Smooth muscle cell (in vitro differentiated cells): ENCODE data around the gene EBLN2. TPM values are rescaled to one million over a fixed set of nuclear protein-coding genes. Genes with fewer than 3 reads are reported as not detected.

ENCODE experiments used
- DNase-seq: peaks from one replicate; lab custom pipeline; 2025; ENCODE audit not compliant: unreplicated experiment; lab: John Stamatoyannopoulos, UW
- H2AFZ ChIP-seq: fragments of 200-600 bp; sonication (generic); 2 replicates; pipeline ENCODE4 v1.6.0; 2016; ENCODE audit warnings: antibody characterized with exemption, low read depth, mild to moderate bottlenecking
- H3F3A ChIP-seq: fragments of 200-600 bp; sonication (generic); 2 replicates; pipeline ENCODE4 v1.6.0; 2017; ENCODE audit warnings: antibody characterized with exemption, low read depth
- H3K27ac ChIP-seq: fragments of 200-600 bp; sonication (generic); 2 replicates; pipeline ENCODE4 v1.5.1; 2016; ENCODE audit warnings: low read depth, mild to moderate bottlenecking
- H3K27me3 ChIP-seq: fragments of 200-600 bp; sonication (generic); 2 replicates; pipeline ENCODE4 v1.6.1; 2016; ENCODE audit warnings: low read depth, mild to moderate bottlenecking
- H3K36me3 ChIP-seq: fragments of 200-600 bp; sonication (generic); 2 replicates; pipeline ENCODE4 v1.5.1; 2016; ENCODE audit warnings: low read depth
- H3K4me1 ChIP-seq: fragments of 200-600 bp; sonication (generic); 2 replicates; pipeline ENCODE4 v1.5.1; 2016; ENCODE audit warnings: low read depth
- H3K4me2 ChIP-seq: fragments of 200-600 bp; sonication (generic); 2 replicates; pipeline ENCODE4 v1.6.0; 2016; ENCODE audit warnings: mild to moderate bottlenecking
- H3K4me3 ChIP-seq: fragments of 200-600 bp; sonication (generic); 2 replicates; pipeline ENCODE4 v1.5.1; 2016; ENCODE audit warnings: mild to moderate bottlenecking
- H3K79me2 ChIP-seq: fragments of 200-600 bp; sonication (generic); 2 replicates; pipeline ENCODE4 v1.6.0; 2016; ENCODE audit warnings: low read depth, mild to moderate bottlenecking
- H3K9ac ChIP-seq: fragments of 200-600 bp; sonication (generic); 2 replicates; pipeline ENCODE4 v1.6.0; 2016; ENCODE audit warnings: low read depth
- H3K9me3 ChIP-seq: fragments of 200-600 bp; sonication (generic); replicated peaks from 2 replicates; pipeline ENCODE4 v1.5.1; 2016; ENCODE audit warnings: low read depth
- H4K20me1 ChIP-seq: fragments of 200-600 bp; sonication (generic); 2 replicates; pipeline ENCODE4 v1.6.0; 2016; ENCODE audit warnings: low read depth
- WGBS: methylation state at CpG from one replicate; pipeline ENCODE4 v1.1.7; 2016; ENCODE audit warnings: low lambda C conversion rate; 5-methylcytosine and 5-hydroxymethylcytosine counted together
- polyA plus RNA-seq: library from polyadenylated mRNA; unstranded; fragments of >200 nt; fragmentation: Nextera tagmentation; extraction: Ambion mirVana; gene quantifications from 2 replicates; pipeline ENCODE4 v1.2.1, GENCODE V29; 2016
- total RNA-seq: library from RNA; depleted of rRNA; stranded (reverse); fragments of >200 nt; gene quantifications from 2 replicates; pipeline ENCODE4 v1.2.3, GENCODE V29; 2014
- TF ChIP-seq, protein P1 (sequence below): fragments of 200-600 bp; sonication (generic); IDR thresholded peaks from 2 replicates; pipeline ENCODE4 v1.5.1; 2017; ENCODE audit warnings: borderline replicate concordance, mild to moderate bottlenecking, antibody characterized with exemption; ENCODE audit not compliant: insufficient read depth, poor library complexity, severe bottlenecking

The EBLN2 gene
- total and polyA plus RNA-seq, 2 experiments from 2014 or later = 2.9 to 5.5 TPM

DNA sequence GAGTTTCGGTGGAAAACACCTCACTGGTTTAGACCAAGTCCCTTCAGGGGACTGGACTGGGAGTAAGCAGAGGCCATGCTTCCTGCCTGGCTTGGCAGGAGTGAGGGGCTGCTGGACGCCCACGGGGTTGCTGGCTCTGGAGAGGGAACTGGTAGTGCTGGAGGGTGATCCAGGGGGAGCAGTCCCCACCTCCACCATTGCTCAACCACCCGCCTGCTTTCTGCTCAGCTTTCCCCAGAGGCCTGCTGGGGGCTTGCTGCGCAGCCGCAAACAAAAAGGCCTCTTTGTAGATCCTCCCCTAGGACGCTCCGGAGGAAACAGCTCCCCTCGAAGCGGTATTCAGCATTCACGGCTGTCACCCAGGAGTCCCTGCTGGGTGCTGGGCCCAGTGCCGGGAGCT lies 33.5 kb downstream of the EBLN2 start:
- Histone ChIP-seq H3K4me3 (no peak overlapping the region), H3K4me2 (no peak overlapping the region), H3K9me3 (no peaks in the 10 kb centered on the region), H3K79me2 (no peaks in the 10 kb centered on the region), H3K27ac (no peak overlapping the region), H2AFZ (no peak overlapping the region), H3K27me3 (no peaks in the 10 kb centered on the region), H3F3A (no peaks in the 10 kb centered on the region), H3K9ac (no peak overlapping the region), H3K4me1 (peaks cover 6% of the 10 kb centered on the region), H4K20me1 (no peaks in the 10 kb centered on the region), H3K36me3 (no peaks in the 10 kb centered on the region)
- TF ChIP-seq, protein P1, sequence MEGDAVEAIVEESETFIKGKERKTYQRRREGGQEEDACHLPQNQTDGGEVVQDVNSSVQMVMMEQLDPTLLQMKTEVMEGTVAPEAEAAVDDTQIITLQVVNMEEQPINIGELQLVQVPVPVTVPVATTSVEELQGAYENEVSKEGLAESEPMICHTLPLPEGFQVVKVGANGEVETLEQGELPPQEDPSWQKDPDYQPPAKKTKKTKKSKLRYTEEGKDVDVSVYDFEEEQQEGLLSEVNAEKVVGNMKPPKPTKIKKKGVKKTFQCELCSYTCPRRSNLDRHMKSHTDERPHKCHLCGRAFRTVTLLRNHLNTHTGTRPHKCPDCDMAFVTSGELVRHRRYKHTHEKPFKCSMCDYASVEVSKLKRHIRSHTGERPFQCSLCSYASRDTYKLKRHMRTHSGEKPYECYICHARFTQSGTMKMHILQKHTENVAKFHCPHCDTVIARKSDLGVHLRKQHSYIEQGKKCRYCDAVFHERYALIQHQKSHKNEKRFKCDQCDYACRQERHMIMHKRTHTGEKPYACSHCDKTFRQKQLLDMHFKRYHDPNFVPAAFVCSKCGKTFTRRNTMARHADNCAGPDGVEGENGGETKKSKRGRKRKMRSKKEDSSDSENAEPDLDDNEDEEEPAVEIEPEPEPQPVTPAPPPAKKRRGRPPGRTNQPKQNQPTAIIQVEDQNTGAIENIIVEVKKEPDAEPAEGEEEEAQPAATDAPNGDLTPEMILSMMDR = no peak
- 55% methylated on average over 12 of the region's 12 CpGs for WGBS
- no peak for DNase-seq

DNA sequence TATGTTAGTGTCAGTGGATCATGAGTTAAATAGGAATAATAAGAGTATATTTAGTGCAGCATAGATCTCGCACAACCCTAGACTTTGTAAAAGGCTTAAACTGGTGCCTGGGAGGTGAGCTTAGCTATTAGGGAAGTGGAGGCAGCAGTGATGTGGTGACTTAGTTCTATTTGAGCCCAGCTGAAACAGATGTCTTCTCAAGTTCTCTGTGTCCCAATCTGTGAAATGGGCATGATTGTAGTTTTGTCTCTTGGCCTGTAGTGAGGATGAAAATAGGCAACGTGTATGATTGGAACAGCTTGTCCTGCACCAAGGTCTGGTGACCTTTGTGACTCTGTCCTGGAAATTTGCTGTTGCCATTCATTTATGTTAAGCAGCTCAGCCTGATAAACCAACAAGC lies 34.7 kb downstream of the EBLN2 start:
- Histone ChIP-seq H3K9ac (no peak overlapping the region), H3K27me3 (no peaks in the 10 kb centered on the region), H3K4me2 (no peak overlapping the region), H4K20me1 (no peaks in the 10 kb centered on the region), H2AFZ (no peak overlapping the region), H3F3A (no peaks in the 10 kb centered on the region), H3K4me1 (peaks cover 6% of the 10 kb centered on the region), H3K36me3 (no peaks in the 10 kb centered on the region), H3K79me2 (no peaks in the 10 kb centered on the region), H3K27ac (no peak overlapping the region), H3K9me3 (no peaks in the 10 kb centered on the region), H3K4me3 (no peak overlapping the region)
- TF ChIP-seq, protein P1 = no peak
- no peak for DNase-seq
- WGBS = 90% methylated on average over 2 of the region's 2 CpGs

DNA sequence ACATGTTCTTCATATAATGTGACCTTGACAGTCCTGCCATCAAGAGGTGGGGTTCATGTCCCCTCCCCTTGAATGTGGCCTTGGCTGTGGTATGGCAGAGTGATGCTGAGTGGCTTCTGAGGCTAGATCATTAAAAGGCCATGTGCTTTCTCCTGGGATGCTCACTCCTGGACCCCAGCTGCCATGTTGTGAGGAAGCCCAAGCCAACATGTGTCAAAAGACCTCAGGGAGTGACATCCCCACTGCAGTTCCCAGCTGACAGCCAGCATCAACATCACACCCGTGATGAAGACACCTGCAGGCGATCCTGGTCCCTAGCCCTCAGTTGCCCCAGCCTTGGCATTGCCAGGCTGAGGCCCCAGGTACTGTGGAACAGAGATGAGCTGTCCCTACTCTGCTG lies 36.6 kb downstream of the EBLN2 start:
- 94% methylated on average over 2 of the region's 2 CpGs for WGBS

DNA sequence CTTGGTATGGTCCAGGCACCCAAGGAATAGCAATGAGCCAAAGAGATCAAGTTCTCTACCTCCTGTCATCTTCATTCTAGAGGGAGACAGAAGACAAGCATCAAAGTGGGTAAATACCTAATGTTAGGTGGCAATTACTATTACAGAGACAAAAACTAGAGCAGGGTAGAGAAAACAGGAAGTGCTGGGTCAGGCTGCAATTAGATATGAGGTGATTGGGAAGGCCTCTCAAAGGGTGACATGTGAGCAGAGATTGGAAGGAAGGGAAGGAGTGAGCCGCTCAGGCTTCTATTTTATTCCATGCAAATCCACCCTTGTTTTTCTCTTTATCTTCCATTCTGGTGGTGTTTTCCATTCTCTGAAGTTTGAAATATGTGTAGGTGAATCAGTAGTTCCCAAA lies 37.4 kb downstream of the EBLN2 start:
- Histone ChIP-seq H3F3A (no peaks in the 10 kb centered on the region), H3K9ac (no peak overlapping the region), H3K79me2 (no peaks in the 10 kb centered on the region), H3K4me3 (no peak overlapping the region), H3K4me2 (no peak overlapping the region), H4K20me1 (no peaks in the 10 kb centered on the region), H2AFZ (no peak overlapping the region), H3K36me3 (no peaks in the 10 kb centered on the region), H3K4me1 (peaks cover 6% of the 10 kb centered on the region), H3K9me3 (no peaks in the 10 kb centered on the region), H3K27ac (no peak overlapping the region), H3K27me3 (no peaks in the 10 kb centered on the region)
- DNase-seq = no peak
- 95% methylated on average over 1 of the region's 1 CpG for WGBS
- TF ChIP-seq, protein P1 = no peak

More for the DNA sequence above, 36.6 kb downstream of the EBLN2 start:
- no peak for DNase-seq
- no peaks in the 10 kb centered on the region for H4K20me1 ChIP-seq
- H3K4me2 ChIP-seq = no peak overlapping the region
- H3K79me2 ChIP-seq = no peaks in the 10 kb centered on the region
- TF ChIP-seq, protein P1 = no peak
- H3K9ac ChIP-seq = no peak overlapping the region
- H2AFZ ChIP-seq = no peak overlapping the region
- no peak overlapping the region for H3K27ac ChIP-seq
- H3F3A ChIP-seq = no peaks in the 10 kb centered on the region
- no peaks in the 10 kb centered on the region for H3K36me3 ChIP-seq
- H3K27me3 ChIP-seq = no peaks in the 10 kb centered on the region
- no peak overlapping the region for H3K4me3 ChIP-seq
- peaks cover 6% of the 10 kb centered on the region for H3K4me1 ChIP-seq
- H3K9me3 ChIP-seq = no peaks in the 10 kb centered on the region
